NCI-H187 (cell line): ENCODE results near the gene ZNF577.
"Not testable (repeated sequence)": the region's sequence is repeated elsewhere in the genome, so short reads cannot be mapped to it uniquely, and the experiment has no call there.

ENCODE experiments used
- DNase-seq, 2 experiments: peaks; one replicate each; lab custom pipeline; 2025; lab: John Stamatoyannopoulos, UW

Gene ZNF577

GRCh38 chr19:51887522-51888498 lies at the start of gene ZNF577:
ZNF577 (minus strand) TSS chr19:51887951; CDS start chr19:51880382, 7,569 bp downstream.
- no peak for DNase-seq

GRCh38 chr19:51931921-51932320 lies 44.2 kb upstream of the ZNF577 start:
- no peak for DNase-seq

GRCh38 chr19:51927859-51928258 lies 40.1 kb upstream of the ZNF577 start:
- DNase-seq: no peak

- peak; percentile 85 to 99 for DNase-seq
These were observed 39.3 kb upstream of the ZNF577 start, which contains the start of gene ZNF613 for GRCh38 chr19:51926784-51927741. ZNF613 (plus strand) TSS chr19:51927472; CDS start chr19:51936221, 8,749 bp downstream.

- DNase-seq: no peak
These were observed 38.7 kb upstream of the ZNF577 start for GRCh38 chr19:51926426-51926783.

GRCh38 chr19:51921949-51922348 lies 34.2 kb upstream of the ZNF577 start:
- DNase-seq: peak in 1 of 2 experiments; percentile 10

GRCh38 chr19:51919606-51920005 lies 31.9 kb upstream of the ZNF577 start:
- DNase-seq: no peak

- no peak for DNase-seq
These were observed 28.4 kb upstream of the ZNF577 start for GRCh38 chr19:51916167-51916566.

- no peak for DNase-seq
These were observed 27.6 kb upstream of the ZNF577 start for GRCh38 chr19:51915324-51915867.

- DNase-seq: not testable (repeated sequence)
These were observed 20.2 kb upstream of the ZNF577 start for GRCh38 chr19:51907981-51908380.

- not testable (repeated sequence) for DNase-seq
These were observed 18.4 kb upstream of the ZNF577 start for GRCh38 chr19:51906108-51906507.

- not testable (repeated sequence) for DNase-seq
These were observed 17.9 kb upstream of the ZNF577 start for GRCh38 chr19:51905639-51906038.

GRCh38 chr19:51905206-51905605 lies 17.5 kb upstream of the ZNF577 start:
- DNase-seq: no peak

GRCh38 chr19:51904331-51905165 lies 16.8 kb upstream of the ZNF577 start, which contains the start of gene ZNF649:
ZNF649 (minus strand) TSS chr19:51905017; CDS start chr19:51900107, 4,910 bp downstream.
- DNase-seq: peak; percentile 70 to 83

- no peak for DNase-seq
These were observed 15.4 kb upstream of the ZNF577 start for GRCh38 chr19:51903192-51903591.

GRCh38 chr19:51901860-51902259 lies 14.1 kb upstream of the ZNF577 start:
- DNase-seq: no peak

- no peak for DNase-seq
These were observed 3.5 kb upstream of the ZNF577 start for GRCh38 chr19:51891193-51891747.

- no peak for DNase-seq
These were observed 2.2 kb upstream of the ZNF577 start for GRCh38 chr19:51889934-51890333.

GRCh38 chr19:51884713-51885112 lies 3.0 kb downstream of the ZNF577 start:
- DNase-seq: no peak

GRCh38 chr19:51882518-51882917 lies 5.2 kb downstream of the ZNF577 start:
- DNase-seq: no peak

- DNase-seq: no peak
These were observed 14.7 kb downstream of the ZNF577 start for GRCh38 chr19:51873097-51873496.
